C1 segment of cervical spinal cord (tissue), 14 donors: ENCODE results near the gene HADHB.
"Not testable (repeated sequence)": the region's sequence is repeated elsewhere in the genome, so short reads cannot be mapped to it uniquely, and the experiment has no call there.

Experiments
- DNase-seq, 14 donors: peaks; one replicate each; lab custom pipeline; 2025; lab: John Stamatoyannopoulos, UW

HADHB gene

GRCh38 chr2:26297061-26297460 is 52.3 kb downstream of the HADHB start:
- DNase-seq, result no peak

DNA sequence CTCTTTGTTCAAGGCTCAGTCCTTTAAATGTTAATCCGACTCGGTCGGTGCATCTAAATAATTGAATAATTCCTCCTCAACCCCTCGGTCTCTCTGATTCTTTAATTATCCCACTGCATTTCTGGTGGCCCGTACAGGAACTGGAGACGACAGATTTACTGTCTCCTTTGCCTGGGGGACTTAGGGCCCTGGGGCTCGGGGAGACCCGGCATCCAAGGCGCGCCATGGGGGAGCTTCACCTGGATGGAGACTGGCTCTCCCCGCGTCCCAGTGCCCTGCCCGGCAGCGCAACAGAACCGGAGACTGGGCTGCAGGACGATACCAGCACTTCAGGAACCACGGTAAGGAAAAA is 53.5 kb downstream of the HADHB start:
- no peak for DNase-seq

DNA sequence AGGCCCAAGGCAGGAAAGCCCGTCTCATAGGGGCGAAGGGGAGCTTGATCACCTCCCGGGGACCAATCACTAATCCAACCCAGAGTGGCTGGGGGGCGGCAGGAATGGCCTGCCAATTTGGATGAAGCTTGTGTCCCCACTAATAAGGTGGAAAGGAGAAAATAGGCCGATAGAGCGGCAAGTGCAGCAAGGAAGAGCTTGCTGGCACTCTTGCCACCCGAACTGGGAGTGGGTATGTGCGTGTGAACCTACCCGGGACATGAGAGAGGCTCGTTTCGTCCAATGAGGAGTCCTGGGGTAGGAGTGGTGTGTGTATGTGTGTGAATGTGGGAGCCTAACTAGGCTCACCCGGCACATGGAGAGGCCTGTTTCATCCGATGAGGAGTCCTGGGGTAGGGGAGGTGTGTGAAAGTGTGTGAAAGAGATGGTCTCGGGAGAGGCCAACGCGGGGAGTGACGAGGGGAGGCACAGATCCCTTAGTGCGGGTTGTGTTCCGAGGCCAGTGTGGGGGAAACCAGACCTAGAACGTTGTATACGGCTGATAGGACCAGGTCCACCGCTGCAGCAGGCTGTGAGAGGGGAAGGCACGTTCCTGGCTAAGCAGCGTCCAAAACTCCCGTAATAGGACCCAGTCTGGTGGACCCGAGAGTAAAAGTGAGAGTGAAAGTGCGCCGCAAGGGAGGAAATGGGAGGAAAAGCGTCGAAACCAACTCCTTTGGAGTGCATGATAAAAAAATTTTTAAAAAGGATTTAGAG is 54.1 kb downstream of the HADHB start:
- peak in 10 of 14 donors; percentile 7 to 75 (median 36) for DNase-seq

GRCh38 chr2:26299471-26300101 is 54.8 kb downstream of the HADHB start:
- peak in 2 of 14 donors; percentile 29 to 31 for DNase-seq

DNA sequence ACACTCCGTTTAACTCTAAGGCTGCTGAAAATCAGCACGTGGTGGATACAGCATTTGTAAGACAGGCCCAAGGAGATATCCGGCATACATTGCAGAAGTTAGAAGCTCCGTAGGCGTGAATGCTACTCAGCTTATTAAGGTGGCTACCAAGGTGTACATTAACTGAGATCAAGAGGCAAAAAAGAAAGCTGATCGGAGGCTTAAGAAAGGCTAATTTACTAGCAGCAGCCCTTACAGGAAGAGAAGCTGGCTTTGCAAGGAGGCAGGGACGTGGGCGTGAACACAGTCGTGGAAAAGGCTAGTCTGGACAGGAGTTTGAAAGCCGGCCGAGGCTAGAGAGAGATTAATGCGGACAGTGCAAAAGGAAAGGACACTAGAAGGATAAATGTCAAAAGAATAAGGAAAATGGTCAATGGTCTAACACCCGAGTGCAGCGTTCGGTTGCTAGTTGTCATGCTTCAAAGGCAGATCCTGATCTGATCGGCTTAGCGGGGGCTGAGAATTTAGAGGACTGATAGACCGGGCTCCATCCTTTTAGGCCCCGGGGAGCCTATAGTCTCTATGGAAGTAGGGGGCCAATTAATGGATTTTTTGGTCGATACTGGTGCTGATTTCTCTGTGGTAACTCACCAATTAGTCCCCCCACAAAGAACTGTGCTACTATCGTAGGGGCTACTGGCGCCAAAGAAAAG is 55.6 kb downstream of the HADHB start:
- DNase-seq, result peak in 1 of 14 donors; percentile 10

- no peak for DNase-seq
Measured at GRCh38 chr2:26302846-26303245, 58.1 kb downstream of the HADHB start.

DNA sequence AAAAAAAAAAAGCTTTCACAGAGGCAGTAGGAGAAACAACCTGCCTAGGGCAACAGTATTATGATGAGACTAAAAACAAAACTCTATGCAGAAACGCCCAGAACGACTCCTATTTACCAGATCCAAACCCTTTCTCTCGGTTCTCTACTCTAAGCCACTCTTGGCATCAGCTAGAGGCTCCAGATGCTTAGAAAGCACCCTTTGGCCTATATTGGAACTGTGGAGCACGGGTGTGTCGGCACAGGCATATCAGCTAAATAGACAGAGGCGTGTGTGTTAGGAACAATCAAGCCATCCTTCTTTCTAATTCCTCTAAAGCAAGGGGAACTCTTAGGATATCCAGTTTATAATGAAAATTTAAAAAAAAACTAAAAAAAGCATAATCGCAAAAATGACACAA is 60.4 kb downstream of the HADHB start:
- not testable (repeated sequence) for DNase-seq

GRCh38 chr2:26305540-26305939 is 60.8 kb downstream of the HADHB start:
- no peak for DNase-seq

DNA sequence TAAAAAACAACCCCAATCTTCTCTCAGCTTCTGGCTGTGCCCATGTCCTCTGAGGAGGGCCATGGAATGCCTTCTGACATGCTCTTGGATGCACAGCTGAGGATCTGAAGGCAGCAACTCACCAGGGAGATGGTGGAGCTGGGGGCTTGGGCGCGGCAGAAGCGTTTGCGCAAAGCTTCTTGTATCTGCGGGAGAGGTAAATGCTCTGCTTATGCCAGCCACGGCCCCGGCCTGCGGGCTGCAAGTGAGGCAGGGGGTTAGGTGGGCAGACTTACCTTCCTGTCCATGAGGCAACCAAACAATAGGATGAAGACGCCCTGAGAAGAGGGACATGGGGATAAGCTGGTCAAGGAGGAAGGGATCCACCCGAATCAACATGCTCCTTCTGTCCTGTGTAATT is 65.2 kb downstream of the HADHB start:
- DNase-seq, result no peak

- no peak for DNase-seq
Measured at GRCh38 chr2:26312471-26312870, 67.7 kb downstream of the HADHB start.

GRCh38 chr2:26313446-26313845 is 68.7 kb downstream of the HADHB start:
- DNase-seq, result no peak

DNA sequence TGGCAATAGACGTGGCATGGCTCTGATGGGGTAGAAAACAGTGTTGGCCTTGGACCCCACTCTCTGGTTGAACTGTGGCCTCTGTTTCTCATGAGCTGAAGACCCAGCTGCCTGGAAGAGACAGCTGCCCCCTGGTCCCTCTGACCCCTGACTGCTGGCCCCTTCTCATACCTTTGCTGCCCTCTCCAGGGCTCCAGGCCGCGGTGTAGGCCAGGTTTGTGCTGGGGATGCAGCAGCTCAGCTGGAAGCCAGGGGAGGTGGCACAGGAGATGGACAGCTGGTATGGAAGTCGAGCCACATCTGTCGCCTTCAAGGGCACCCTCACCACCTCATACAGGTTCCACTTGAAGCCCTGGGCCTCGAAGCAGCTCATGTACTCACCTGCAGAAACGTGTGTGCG is 69.5 kb downstream of the HADHB start:
- DNase-seq, result no peak

DNA sequence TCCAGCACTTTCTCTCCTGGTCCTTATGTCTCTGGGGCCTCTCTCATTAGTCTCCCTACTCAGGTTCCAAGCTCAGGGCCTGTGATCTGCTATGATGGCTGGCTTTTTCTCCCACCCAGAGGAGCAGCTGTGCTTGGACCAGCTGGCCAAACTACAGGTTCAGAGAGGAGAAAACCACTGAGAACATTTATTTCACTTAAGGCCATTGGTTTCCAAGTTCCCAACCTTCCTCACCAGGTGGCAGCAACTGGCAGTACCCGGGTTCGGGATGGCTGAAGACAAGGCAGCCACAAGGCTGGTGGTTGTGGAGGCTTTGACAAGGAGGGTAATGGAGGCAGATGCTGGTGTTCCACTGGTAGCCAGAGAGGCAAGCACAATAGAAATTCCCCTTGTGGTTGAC is 71.3 kb downstream of the HADHB start:
- no peak for DNase-seq

DNA sequence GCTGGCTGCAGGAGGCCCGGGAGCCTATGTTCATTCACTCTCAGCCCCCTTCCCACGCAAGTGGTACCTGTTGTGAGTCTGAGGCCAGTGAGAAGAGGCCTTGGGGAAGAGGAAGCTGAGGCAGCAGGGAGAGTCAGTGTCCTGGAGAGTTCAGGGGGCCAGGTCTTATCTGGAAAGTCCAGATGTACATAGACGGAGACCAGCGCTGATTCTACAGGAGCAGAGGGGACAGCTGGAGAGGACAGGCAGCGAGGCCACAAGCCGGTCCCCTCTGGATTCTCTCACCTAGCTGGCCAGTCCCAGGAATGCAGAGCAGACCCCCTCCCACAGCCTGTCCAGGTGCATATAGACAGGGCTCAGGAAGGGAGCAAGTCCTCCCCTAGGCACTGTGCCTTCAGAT is 72.1 kb downstream of the HADHB start:
- no peak for DNase-seq

- peak in 2 of 14 donors; percentile 63 to 94 for DNase-seq
Measured at GRCh38 chr2:26317377-26318105, 72.8 kb downstream of the HADHB start.

- peak in 2 of 14 donors; percentile 15 to 92 for DNase-seq
Measured at GRCh38 chr2:26318950-26319349, 74.2 kb downstream of the HADHB start.

DNA sequence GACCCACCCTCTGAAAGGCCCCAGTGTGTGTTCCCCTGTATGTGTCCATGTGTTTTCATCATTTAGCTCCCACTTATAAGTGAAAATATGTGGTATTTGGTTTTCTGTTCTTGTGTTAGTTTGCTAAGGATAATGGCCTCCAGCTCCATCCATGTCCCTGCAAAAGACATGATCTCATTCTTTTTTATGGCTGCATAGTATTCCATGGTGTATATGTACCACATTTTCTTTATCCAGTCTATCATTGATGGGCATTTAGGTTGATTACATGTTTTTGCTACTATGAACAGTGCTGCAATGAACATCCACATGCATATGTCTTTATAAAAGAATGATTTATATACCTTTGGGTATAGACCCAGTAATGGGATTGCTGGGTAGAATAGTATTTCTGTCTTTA is 79.7 kb downstream of the HADHB start:
- DNase-seq, result not testable (repeated sequence)

GRCh38 chr2:26324903-26325302 is 80.2 kb downstream of the HADHB start:
- DNase-seq, result no peak

DNA sequence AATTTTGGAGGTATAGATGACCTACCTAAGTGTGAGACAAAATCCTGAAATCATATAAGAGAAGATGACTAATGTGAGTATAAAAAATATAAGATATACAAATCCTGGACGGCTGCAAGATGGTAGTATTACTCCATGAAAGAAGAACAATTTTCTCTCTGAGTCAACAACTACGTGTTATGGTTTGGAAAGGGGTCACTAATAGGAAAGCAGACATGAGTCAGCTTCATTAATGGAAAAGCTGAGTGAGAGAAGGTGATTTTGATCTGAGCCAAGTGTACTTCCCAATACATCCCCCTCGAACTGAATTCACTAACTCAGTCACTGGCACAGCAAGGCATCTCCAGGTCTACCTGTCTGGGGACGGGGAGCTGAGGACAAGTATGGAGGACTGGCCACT is 81.1 kb downstream of the HADHB start:
- DNase-seq, result no peak

DNA sequence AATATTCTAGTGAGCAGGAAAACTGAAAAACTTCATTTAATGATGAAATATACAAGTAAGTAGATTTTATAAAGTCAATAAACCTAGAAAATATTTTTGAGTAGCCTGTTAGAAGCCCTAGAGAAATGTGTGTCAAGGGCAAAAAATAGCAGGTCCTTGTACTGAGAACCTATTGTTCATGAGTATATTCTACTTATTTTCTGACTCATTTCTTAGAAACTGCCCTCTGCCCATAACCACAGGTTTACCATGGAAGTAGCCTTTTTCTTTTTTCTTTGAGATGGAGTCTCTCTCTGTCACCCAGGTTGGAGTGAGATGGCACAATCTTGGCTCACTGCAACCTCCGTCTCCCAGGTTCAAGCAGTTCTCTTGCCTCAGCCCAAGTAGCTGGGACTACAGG is 81.8 kb downstream of the HADHB start:
- no peak for DNase-seq

DNA sequence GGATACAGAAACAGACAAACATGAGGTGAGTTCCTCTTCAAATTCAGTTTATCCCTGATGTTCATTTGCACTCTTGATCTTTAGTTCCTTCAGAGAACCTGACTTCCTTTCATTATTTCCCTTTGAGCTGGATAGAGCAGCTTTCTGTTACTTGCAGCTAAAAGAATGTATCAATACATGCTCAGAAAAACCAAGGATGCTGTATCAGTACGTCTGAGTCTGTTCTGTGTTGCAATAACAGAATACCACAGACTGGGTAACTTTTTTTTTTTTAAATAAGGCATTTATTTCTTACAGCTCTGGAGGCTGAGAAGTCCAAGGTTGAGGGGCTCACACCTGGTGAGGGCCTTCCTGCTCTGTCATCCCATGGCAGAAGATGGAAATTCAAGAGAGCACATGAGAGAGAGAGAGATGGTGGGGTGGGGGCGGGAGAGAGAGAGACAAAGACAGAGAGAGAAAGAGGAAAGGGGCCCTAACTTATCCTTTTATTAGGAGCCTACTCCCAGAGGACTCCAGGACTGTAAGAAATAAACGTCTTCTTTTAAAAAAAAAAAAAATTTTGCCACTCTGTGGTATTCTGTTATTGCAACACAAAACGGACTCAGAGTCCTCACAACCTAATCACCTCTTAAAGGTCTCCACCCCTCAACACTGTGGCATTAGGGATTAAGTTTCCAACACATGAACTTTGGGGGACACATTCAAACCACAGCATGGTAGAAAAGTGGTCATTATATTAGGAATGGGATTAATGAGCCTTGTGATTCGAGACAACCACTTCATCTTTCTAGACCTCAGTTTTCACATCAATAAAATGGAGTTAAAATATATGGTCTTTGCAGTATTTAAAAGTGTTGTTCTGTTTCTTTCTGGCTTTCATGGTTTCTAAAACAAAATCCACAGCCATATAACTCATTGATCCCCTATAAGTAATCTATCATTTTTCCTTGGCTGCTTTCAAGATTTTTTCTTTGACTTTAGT is 82.8 kb downstream of the HADHB start:
- no peak for DNase-seq
